Measurements from ENCODE around the gene CHN1.

GRCh38 chr2:175030380-175031271, 25.4 kb upstream of the CHN1 start:
- peak in 2 of 4 experiments; percentile 19 to 28 for TF ChIP-seq CTCF (IDR thresholded peaks at IDR 0.05)
- no peak for TF ChIP-seq POLR2A (IDR thresholded peaks at IDR 0.05)
